Liver (tissue), 9 donors: ENCODE measurements around the gene PFKFB3. TPM values are rescaled to one million over a fixed set of nuclear protein-coding genes. Genes with fewer than 3 reads are reported as not detected.
A peak's percentile ranks its signal among the peaks of the same experiment; 100 is the strongest.

Experiments
- DNase-seq: peaks from one replicate; pipeline ENCODE4 v3.0.0-alpha.2; 2017; ENCODE audit warnings: low spot score
- H3K27ac ChIP-seq, 2 donors: one replicate each; pipeline ENCODE4 v1.7.0; 2013; ENCODE audit warnings: inconsistent platforms in 2 of 2, low read length in 2 of 2, control low read depth in 1 of 2, low read depth in 1 of 2, mild to moderate bottlenecking in 1 of 2
- H3K27me3 ChIP-seq, 4 donors: one replicate each; pipeline versions ENCODE4 v1.6.1 to v1.7.0; 2013; ENCODE audit warnings: low read length in 3 of 4, inconsistent platforms in 1 of 4, mild to moderate bottlenecking in 1 of 4, moderate library complexity in 1 of 4; ENCODE audit not compliant: control insufficient read depth in 4 of 4, insufficient read depth in 4 of 4
- H3K36me3 ChIP-seq, 4 donors: one replicate each; pipeline versions ENCODE4 v1.6.1 to v1.7.0; 2013; ENCODE audit warnings: low read length in 3 of 4, mild to moderate bottlenecking in 3 of 4, low read depth in 1 of 4, moderate library complexity in 1 of 4; ENCODE audit not compliant: control insufficient read depth in 4 of 4, insufficient read depth in 3 of 4
- H3K4me1 ChIP-seq, 4 donors: one replicate each; pipeline versions ENCODE4 v1.6.1 to v1.7.0; 2013; ENCODE audit warnings: low read length in 3 of 4, mild to moderate bottlenecking in 3 of 4, moderate library complexity in 1 of 4; ENCODE audit not compliant: control insufficient read depth in 4 of 4, insufficient read depth in 4 of 4
- H3K4me3 ChIP-seq, 3 donors: one replicate each; pipeline versions ENCODE4 v1.6.1 to v1.7.0; 2013; ENCODE audit warnings: low read length in 3 of 3, control low read depth in 1 of 3, low read depth in 1 of 3, mild to moderate bottlenecking in 1 of 3
- H3K9ac ChIP-seq, 2 donors: one replicate each; pipeline ENCODE4 v1.7.0; 2013; ENCODE audit warnings: low read length in 2 of 2, mild to moderate bottlenecking in 2 of 2, moderate library complexity in 2 of 2, control low read depth in 1 of 2, low read depth in 1 of 2
- H3K9me3 ChIP-seq, 4 donors: one replicate each; pipeline versions ENCODE4 v1.6.1 to v1.7.0; 2013; ENCODE audit warnings: low read length in 3 of 4; ENCODE audit not compliant: control insufficient read depth in 4 of 4
- EGR1 ChIP-seq, 2 donors: IDR thresholded peaks; 2 replicates each; pipeline ENCODE4 v1.6.1; 2016 to 2018; ENCODE audit warnings: antibody characterized with exemption in 2 of 2, low read depth in 2 of 2
- HNF4G ChIP-seq: IDR thresholded peaks from 2 replicates; pipeline ENCODE4 v1.6.1; 2016; ENCODE audit warnings: antibody characterized with exemption
- RXRA ChIP-seq, 2 donors: IDR thresholded peaks; 2 replicates each; pipeline ENCODE4 v1.6.1; 2017 to 2018; ENCODE audit warnings: antibody characterized with exemption in 2 of 2, mild to moderate bottlenecking in 1 of 2
- TAF1 ChIP-seq: conservative IDR thresholded peaks from 2 replicates; pipeline ENCODE4 v1.6.1; 2016; ENCODE audit warnings: antibody characterized with exemption, mild to moderate bottlenecking
- WGBS: extraction: QIAGEN DNeasy Blood & Tissue Kit; methylation state at CpG from one replicate; pipeline ENCODE4 v1.1.7; 2013; 5-methylcytosine and 5-hydroxymethylcytosine counted together
- polyA plus RNA-seq, 2 donors: library from polyadenylated mRNA; stranded (reverse) in 1 of 2; unstranded in 1 of 2; fragments of 200-250 nt in 1 of 2; fragments of >200 nt in 1 of 2; fragmentation: Nextera tagmentation in 1 of 2; extraction: Ambion mirVana in 1 of 2; gene quantifications; one replicate each; pipeline versions ENCODE4 v1.2.1 to v1.2.3, GENCODE V29; 2013 to 2015
- total RNA-seq, 2 donors: library from RNA; depleted of rRNA; stranded (reverse); fragments of >200 nt; gene quantifications; one replicate each; pipeline ENCODE4 v1.2.3, GENCODE V29; 2014
- TF ChIP-seq, protein P1 (sequence below): IDR thresholded peaks from 2 replicates; pipeline ENCODE4 v1.6.1; 2016; ENCODE audit warnings: antibody characterized with exemption
- TF ChIP-seq, protein P2 (sequence below): fragments of 150-350 bp; IDR thresholded peaks from 2 replicates; pipeline ENCODE4 v1.5.1; 2017; ENCODE audit warnings: improper control_type of control experiment, low read depth, low read length; ENCODE audit not compliant: missing input control
- TF ChIP-seq, protein P3 (sequence below): IDR thresholded peaks from 2 replicates; pipeline ENCODE4 v1.6.1; 2016; ENCODE audit warnings: antibody characterized with exemption, mild to moderate bottlenecking
- TF ChIP-seq, protein P4 (sequence below): IDR thresholded peaks from 2 replicates; pipeline ENCODE4 v1.6.1; 2016; ENCODE audit warnings: antibody characterized with exemption
- TF ChIP-seq, protein P5 (sequence below): IDR thresholded peaks from 2 replicates; pipeline ENCODE4 v1.6.1; 2016; ENCODE audit warnings: antibody characterized with exemption
- donor health status: healthy.
- donor health status: healthy.
- donor health status: healthy.
- donor health status: healthy.
- donor health status: healthy.

Gene PFKFB3
- total and polyA plus RNA-seq, 4 donors = 1.6 to 9.1 (median 5.8) TPM

DNA sequence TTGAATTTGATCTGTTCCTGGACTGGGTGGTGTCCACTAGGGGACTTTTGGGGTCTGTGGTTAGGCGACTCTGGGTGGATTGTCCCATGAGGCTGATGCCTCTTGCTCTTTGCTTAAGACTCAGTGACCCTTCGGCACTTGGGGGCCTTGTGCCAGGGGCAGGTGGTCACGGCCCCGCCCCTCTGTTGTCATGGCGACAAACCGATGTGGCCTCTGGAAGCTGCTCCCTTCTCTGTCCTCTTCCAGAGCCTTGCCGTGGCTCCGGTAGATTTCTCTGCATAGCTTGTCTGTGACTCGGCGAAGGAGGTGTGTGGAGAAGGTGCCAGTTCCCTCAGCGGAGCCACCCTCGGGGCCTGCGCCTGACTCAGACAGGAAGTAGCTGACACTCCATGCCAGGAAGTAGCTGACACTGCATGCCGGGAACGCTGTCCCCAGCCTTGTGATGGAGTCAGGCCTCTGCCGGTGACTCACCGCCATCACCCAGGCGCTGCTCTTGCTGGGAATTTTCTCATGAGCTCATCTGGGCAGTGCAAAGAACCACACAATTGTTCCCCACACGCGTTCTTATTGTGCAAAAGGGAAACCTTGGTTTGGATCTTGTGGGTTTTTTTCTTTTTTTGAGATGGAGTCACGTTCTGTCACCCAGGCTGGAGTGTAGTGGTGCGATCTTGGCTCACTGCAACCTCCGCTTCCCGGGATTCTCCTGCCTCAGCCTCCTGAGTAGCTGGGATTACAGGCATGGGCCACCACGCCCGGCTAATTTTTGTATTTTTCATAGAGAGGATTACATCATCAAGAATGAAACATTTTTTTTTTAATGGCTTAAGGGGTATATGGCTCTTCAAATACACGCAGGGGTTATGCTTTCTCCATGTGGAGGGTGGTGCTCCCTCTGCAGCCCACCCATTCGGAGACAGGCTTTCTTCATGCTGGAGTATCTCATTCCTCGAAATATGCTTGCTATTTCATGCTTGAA, 72.6 kb downstream of the PFKFB3 start (continued):
- TF ChIP-seq RXRA (IDR thresholded peaks at IDR 0.05) (no peak), TAF1 (no peak), EGR1 (IDR thresholded peaks at IDR 0.05; ENCODE audit: low read depth in 2 of 2) (no peak)
- TF ChIP-seq, protein P1, sequence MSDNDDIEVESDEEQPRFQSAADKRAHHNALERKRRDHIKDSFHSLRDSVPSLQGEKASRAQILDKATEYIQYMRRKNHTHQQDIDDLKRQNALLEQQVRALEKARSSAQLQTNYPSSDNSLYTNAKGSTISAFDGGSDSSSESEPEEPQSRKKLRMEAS = no peak
- TF ChIP-seq, protein P2, sequence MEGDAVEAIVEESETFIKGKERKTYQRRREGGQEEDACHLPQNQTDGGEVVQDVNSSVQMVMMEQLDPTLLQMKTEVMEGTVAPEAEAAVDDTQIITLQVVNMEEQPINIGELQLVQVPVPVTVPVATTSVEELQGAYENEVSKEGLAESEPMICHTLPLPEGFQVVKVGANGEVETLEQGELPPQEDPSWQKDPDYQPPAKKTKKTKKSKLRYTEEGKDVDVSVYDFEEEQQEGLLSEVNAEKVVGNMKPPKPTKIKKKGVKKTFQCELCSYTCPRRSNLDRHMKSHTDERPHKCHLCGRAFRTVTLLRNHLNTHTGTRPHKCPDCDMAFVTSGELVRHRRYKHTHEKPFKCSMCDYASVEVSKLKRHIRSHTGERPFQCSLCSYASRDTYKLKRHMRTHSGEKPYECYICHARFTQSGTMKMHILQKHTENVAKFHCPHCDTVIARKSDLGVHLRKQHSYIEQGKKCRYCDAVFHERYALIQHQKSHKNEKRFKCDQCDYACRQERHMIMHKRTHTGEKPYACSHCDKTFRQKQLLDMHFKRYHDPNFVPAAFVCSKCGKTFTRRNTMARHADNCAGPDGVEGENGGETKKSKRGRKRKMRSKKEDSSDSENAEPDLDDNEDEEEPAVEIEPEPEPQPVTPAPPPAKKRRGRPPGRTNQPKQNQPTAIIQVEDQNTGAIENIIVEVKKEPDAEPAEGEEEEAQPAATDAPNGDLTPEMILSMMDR = no peak

DNA sequence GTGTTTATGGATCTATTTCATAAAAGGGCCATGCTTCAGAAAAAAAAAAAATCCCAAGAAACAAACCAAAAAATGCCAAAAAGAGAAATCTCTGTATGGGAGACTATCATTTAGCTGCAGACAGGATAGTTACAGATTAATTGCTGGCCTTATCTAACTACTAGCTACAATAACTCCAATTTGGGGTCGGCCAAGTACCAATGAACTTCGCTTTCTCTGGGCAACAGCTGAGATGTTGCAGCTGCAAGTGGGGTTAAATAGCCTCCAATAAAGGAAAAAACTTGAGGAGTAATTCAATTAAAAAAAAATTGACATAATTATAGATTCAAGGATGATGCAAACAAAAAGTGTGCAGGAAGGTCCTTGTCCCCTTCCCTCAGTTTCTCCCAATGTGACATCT, 73.6 kb downstream of the PFKFB3 start:
- TF ChIP-seq RXRA (IDR thresholded peaks at IDR 0.05) = peak in 1 of 2 donors; percentile 33
- no peak for TF ChIP-seq EGR1 (IDR thresholded peaks at IDR 0.05; ENCODE audit: low read depth in 2 of 2)
- Histone ChIP-seq H3K36me3 (no peaks in the 10 kb centered on the region), H3K27ac (peak overlapping the region; percentile 13 to 74), H3K4me3 (no peak overlapping the region), H3K4me1 (peaks cover 5 to 32% (median 19%) of the 10 kb centered on the region in 4 donors), H3K9ac (peak overlapping the region in 1 of 2 donors; percentile 12), H3K9me3 (no peaks in the 10 kb centered on the region), H3K27me3 (no peaks in the 10 kb centered on the region)
- DNase-seq = no peak
- 60% methylated on average over 2 of the region's 2 CpGs for WGBS

DNA sequence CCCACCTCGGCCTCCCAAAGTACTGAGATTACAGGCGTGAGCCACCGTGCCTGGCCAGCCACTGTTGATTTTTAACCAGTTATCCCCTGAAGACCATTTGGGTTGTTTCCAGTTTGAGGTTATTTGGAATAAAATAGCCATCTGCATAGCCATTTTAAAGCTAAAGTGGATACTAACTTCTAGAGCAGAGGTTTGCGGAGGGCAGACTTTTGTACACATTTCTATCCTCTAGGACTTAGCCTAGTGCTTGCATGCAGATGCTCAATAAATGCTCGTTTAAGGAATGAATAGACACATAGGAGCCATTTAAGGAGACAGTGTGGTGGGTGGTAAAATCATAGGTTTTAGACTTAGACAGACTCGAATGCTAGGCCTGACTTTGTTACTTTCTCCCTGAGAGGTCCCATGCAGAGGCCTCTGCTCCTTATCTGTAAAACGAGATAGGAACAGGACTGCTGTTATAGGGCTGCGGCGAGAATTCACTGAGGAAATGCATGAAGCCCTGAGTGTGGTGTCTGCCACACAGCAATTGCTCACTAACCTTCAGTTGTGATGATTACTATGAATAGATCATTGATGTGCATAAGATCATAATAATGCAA, 75.9 kb downstream of the PFKFB3 start:
- H3K27me3 ChIP-seq = no peaks in the 10 kb centered on the region
- WGBS = 77% methylated on average over 9 of the region's 9 CpGs
- no peak for DNase-seq
- TF ChIP-seq, protein P3, sequence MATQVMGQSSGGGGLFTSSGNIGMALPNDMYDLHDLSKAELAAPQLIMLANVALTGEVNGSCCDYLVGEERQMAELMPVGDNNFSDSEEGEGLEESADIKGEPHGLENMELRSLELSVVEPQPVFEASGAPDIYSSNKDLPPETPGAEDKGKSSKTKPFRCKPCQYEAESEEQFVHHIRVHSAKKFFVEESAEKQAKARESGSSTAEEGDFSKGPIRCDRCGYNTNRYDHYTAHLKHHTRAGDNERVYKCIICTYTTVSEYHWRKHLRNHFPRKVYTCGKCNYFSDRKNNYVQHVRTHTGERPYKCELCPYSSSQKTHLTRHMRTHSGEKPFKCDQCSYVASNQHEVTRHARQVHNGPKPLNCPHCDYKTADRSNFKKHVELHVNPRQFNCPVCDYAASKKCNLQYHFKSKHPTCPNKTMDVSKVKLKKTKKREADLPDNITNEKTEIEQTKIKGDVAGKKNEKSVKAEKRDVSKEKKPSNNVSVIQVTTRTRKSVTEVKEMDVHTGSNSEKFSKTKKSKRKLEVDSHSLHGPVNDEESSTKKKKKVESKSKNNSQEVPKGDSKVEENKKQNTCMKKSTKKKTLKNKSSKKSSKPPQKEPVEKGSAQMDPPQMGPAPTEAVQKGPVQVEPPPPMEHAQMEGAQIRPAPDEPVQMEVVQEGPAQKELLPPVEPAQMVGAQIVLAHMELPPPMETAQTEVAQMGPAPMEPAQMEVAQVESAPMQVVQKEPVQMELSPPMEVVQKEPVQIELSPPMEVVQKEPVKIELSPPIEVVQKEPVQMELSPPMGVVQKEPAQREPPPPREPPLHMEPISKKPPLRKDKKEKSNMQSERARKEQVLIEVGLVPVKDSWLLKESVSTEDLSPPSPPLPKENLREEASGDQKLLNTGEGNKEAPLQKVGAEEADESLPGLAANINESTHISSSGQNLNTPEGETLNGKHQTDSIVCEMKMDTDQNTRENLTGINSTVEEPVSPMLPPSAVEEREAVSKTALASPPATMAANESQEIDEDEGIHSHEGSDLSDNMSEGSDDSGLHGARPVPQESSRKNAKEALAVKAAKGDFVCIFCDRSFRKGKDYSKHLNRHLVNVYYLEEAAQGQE = no peak
- TF ChIP-seq, protein P1 = no peak
- TF ChIP-seq HNF4G = no peak
- TF ChIP-seq, protein P4, sequence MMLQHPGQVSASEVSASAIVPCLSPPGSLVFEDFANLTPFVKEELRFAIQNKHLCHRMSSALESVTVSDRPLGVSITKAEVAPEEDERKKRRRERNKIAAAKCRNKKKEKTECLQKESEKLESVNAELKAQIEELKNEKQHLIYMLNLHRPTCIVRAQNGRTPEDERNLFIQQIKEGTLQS = no peak
- TF ChIP-seq, protein P5, sequence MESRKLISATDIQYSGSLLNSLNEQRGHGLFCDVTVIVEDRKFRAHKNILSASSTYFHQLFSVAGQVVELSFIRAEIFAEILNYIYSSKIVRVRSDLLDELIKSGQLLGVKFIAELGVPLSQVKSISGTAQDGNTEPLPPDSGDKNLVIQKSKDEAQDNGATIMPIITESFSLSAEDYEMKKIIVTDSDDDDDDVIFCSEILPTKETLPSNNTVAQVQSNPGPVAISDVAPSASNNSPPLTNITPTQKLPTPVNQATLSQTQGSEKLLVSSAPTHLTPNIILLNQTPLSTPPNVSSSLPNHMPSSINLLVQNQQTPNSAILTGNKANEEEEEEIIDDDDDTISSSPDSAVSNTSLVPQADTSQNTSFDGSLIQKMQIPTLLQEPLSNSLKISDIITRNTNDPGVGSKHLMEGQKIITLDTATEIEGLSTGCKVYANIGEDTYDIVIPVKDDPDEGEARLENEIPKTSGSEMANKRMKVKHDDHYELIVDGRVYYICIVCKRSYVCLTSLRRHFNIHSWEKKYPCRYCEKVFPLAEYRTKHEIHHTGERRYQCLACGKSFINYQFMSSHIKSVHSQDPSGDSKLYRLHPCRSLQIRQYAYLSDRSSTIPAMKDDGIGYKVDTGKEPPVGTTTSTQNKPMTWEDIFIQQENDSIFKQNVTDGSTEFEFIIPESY = no peak
- no peaks in the 10 kb centered on the region for H3K36me3 ChIP-seq
- no peak overlapping the region for H3K9ac ChIP-seq
- no peak overlapping the region for H3K4me3 ChIP-seq
- no peaks in the 10 kb centered on the region for H3K9me3 ChIP-seq
- peaks cover 5 to 24% (median 13%) of the 10 kb centered on the region in 4 donors for H3K4me1 ChIP-seq
- H3K27ac ChIP-seq = peak overlapping the region; percentile 17 to 51
